Measurements from ENCODE around the gene RNF126. TPM values are rescaled to one million over a fixed set of nuclear protein-coding genes. Genes with fewer than 3 reads are reported as not detected.

The RNF126 gene
- total and polyA plus RNA-seq, 2 of the 4 experiments (the other 2 are of a cell fraction) = 7.0 to 27.4 TPM

DNA sequence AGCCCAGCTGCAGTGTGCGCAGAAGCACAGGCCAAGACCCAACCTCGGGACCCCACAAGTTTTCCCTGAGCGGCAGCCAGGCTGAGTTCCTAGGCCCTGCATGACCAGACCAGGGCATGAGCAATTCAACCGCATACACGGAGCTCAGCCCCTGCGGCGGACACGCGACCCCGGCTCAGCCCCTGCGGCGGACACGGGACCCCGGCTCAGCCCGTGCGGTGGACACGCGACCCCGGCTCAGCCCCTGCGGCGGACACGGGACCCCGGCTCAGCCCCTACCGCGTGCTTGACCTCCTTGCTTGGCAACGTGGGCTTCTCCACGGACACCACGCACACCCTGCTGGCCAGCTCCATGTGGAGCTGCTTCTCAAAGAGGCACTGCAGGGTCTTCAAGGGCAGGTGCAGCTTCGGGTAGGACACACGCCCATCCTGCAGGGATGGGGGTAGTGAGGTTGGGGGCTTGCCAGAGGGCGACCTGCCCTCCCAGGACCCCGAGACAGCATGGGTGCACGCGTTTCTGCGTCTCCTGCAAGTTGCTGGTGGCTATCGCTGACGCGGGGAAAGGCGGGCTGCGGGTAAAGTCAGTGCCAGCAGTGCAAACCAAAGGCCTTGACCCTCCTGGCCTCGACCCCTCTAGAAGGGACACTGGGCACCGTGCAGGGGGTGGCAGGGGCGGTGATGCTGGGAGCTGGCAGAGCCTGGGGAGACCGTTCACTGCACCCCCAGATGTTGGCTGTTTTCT lies 39.7 kb downstream of the RNF126 start:
- no peaks in the 10 kb centered on the region for H3K9me1 ChIP-seq (ENCODE audit: insufficient read depth, low read length)
- CTCF ChIA-PET = no interaction called here
- H4K8ac ChIP-seq (ENCODE audit: low read depth in 2 of 2, low read length in 2 of 2) = no peak overlapping the region
- no peak overlapping the region for H4K91ac ChIP-seq (ENCODE audit: insufficient read depth, low read depth, low read length)
- no peaks in the 10 kb centered on the region for H3K4me1 ChIP-seq (ENCODE audit: control insufficient read depth, insufficient read depth, low read length)
- H2BK5ac ChIP-seq (ENCODE audit: low read depth, low read length, poor library complexity, severe bottlenecking) = no peak overlapping the region
- dilution Hi-C loops (cut with HindIII; ENCODE audit: low sequenced_read_pairs, unreplicated experiment) (no loop called here), in situ Hi-C loops (cut with MboI; ENCODE audit: low sequenced_read_pairs) (no loop called here), intact Hi-C loops (cut with micrococcal nuclease) (no loop called here)
- H3K36me3 ChIP-seq (ENCODE audit: control insufficient read depth, insufficient read depth, low read length) = peaks cover 36% of the 10 kb centered on the region
- no peak overlapping the region for H3K27ac ChIP-seq (ENCODE audit: insufficient read depth, low read length)
- no peaks in the 10 kb centered on the region for H3K27me3 ChIP-seq (ENCODE audit: control insufficient read depth, insufficient read depth, low read length)
- H2BK15ac ChIP-seq (ENCODE audit: low read depth, low read length) = no peak overlapping the region
- H4K20me1 ChIP-seq (ENCODE audit: insufficient read depth, low read length) = peaks cover 3% of the 10 kb centered on the region
- no peak overlapping the region for H2AFZ ChIP-seq (replicated peaks; ENCODE audit: low read length, poor library complexity)
- H3K4me3 ChIP-seq (ENCODE audit: insufficient read depth, low read depth, low read length) = no peak overlapping the region
- DNase-seq = no peak
- BruUV-seq (replicated peaks) = no TSS peak
- no peak overlapping the region for H3K4me2 ChIP-seq (ENCODE audit: low read depth, low read length)
- no peaks in the 10 kb centered on the region for H3K9me3 ChIP-seq (ENCODE audit: control insufficient read depth, insufficient read depth, low read length)
- peaks cover 0 to 5% of the 10 kb centered on the region in 2 experiments; a peak in 1 of 4 replicates for H3K79me1 ChIP-seq (ENCODE audit: low read depth in 1 of 2, low read length in 2 of 2)
- POLR2A ChIA-PET (ENCODE audit: unreplicated experiment) = no interaction called here
- H3K23ac ChIP-seq (ENCODE audit: low read depth, low read length) = no peak overlapping the region
- H3K9ac ChIP-seq (ENCODE audit: low read depth, low read length) = no peak overlapping the region
- H3K14ac ChIP-seq (replicated peaks; ENCODE audit: low read depth, low read length) = no peak overlapping the region
- no peak for TF ChIP-seq RFX5 (IDR thresholded peaks at IDR 0.05; ENCODE audit: low read depth, low read length)
- no peak for TF ChIP-seq POLR2A (IDR thresholded peaks at IDR 0.05; ENCODE audit: low read depth, low read length)
- TF ChIP-seq NFE2L2 (IDR thresholded peaks at IDR 0.05; ENCODE audit: low read depth, low read length) = no peak
- no peak for TF ChIP-seq MAFK (IDR thresholded peaks at IDR 0.05; ENCODE audit: low read depth, low read length)
- no peak for TF ChIP-seq RAD21 (IDR thresholded peaks at IDR 0.05; ENCODE audit: low read length)
- no peak for TF ChIP-seq MXI1 (IDR thresholded peaks at IDR 0.05; ENCODE audit: borderline replicate concordance, low read depth, low read length)
- TF ChIP-seq BHLHE40 (IDR thresholded peaks at IDR 0.05; ENCODE audit: low read depth, low read length) = no peak
- TF ChIP-seq RCOR1 (IDR thresholded peaks at IDR 0.05; ENCODE audit: insufficient replicate concordance, low read length) = no peak
- TF ChIP-seq, protein P1, sequence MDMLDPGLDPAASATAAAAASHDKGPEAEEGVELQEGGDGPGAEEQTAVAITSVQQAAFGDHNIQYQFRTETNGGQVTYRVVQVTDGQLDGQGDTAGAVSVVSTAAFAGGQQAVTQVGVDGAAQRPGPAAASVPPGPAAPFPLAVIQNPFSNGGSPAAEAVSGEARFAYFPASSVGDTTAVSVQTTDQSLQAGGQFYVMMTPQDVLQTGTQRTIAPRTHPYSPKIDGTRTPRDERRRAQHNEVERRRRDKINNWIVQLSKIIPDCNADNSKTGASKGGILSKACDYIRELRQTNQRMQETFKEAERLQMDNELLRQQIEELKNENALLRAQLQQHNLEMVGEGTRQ (IDR thresholded peaks at IDR 0.05; ENCODE audit: low read depth, low read length) = no peak
- H3K18ac ChIP-seq (ENCODE audit: low read depth, low read length) = no peak overlapping the region
- H3K56ac ChIP-seq (ENCODE audit: extremely low read depth, insufficient read depth, low read length) = no peak overlapping the region
- peak overlapping the region; percentile 16; the same call in 1 of the 2 replicates for H2AK5ac ChIP-seq (ENCODE audit: low read depth, low read length)
- no peak overlapping the region for H2BK120ac ChIP-seq (ENCODE audit: low read depth, low read length)
- ATAC-seq (ENCODE audit: low read depth) = no peak
- no peak overlapping the region for H2BK20ac ChIP-seq (ENCODE audit: low read depth, low read length)
- no peak overlapping the region for H2AK9ac ChIP-seq (replicated peaks; ENCODE audit: low read depth, low read length, poor library complexity)
- 93% methylated on average over 31 of the region's 44 CpGs; no CpG with 5 or more reads in 1 of the 2 experiments for WGBS, 2 experiments (ENCODE audit: extremely low coverage in 2 of 2, insufficient read length in 1 of 2)
- H4K5ac ChIP-seq (ENCODE audit: low read depth, low read length) = no peak overlapping the region
- no peak overlapping the region for H3K4ac ChIP-seq (ENCODE audit: low read depth, low read length)
